ENCODE results near the gene MGA. TPM values are rescaled to one million over a fixed set of nuclear protein-coding genes. Genes with fewer than 3 reads are reported as not detected.

The MGA gene
- polyA plus RNA-seq (2013), result 20.1 TPM

- POLR2A ChIA-PET, result interaction anchor here (0.6 to 1.1 kb wide), 4 partner anchors 31 to 116 kb away, joined by 3 to 4 read pairs (median 4); partner anchors contain the start of gene RPAP1
- CTCF ChIA-PET, result interaction anchor here (0.8 to 2.1 kb wide), 7 partner anchors 11 to 87 kb away, joined by 3 to 8 read pairs (median 3); no protein-coding TSS in a partner anchor
- H3K4me1 ChIP-seq (ENCODE audit: control extremely low read depth in 1 of 4, control insufficient read depth in 4 of 4, insufficient read depth in 4 of 4, low read length in 3 of 4), result peaks cover 5 to 47% (median 27%) of the 10 kb centered on the region in 4 experiments
- WGBS (ENCODE audit: insufficient coverage), result under 1% methylated on average over 77 of the region's 93 CpGs
- H3K27me3 ChIP-seq (replicated peaks in 2 of 5; ENCODE audit: control insufficient read depth in 4 of 5, insufficient read depth in 5 of 5, low read length in 4 of 5), result no peaks in the 10 kb centered on the region
- peak within 1 kb of the TSS in 1 of 2 experiments; percentile 81 for H3K27ac ChIP-seq (ENCODE audit: insufficient read depth in 1 of 2, low read depth in 1 of 2, low read length in 2 of 2, poor library complexity in 1 of 2, severe bottlenecking in 2 of 2)
- H3K36me3 ChIP-seq (ENCODE audit: control insufficient read depth in 4 of 4, insufficient read depth in 4 of 4, low read length in 3 of 4), result no peaks in the 10 kb centered on the region
- peak; percentile 92 to 96 (median 94) for DNase-seq
- no peaks in the 10 kb centered on the region for H3K9me3 ChIP-seq (ENCODE audit: control extremely low read depth in 1 of 5, control insufficient read depth in 4 of 5, insufficient read depth in 2 of 5, low read depth in 1 of 5, low read length in 4 of 5)
- H3K4me3 ChIP-seq (ENCODE audit: control insufficient read depth in 1 of 7, extremely low read depth in 1 of 7, insufficient read depth in 4 of 7, low read depth in 2 of 7, low read length in 6 of 7), result peak within 1 kb of the TSS in 6 of 7 experiments; percentile 46 to 72 (median 63)
These were observed at the start of gene MGA for GRCh38 chr15:41660235-41661077. MGA (plus strand) TSS chr15:41660405.

GRCh38 chr15:41620536-41621199 lies 39.5 kb upstream of the MGA start:
- Histone ChIP-seq H3K9me3 (ENCODE audit: control extremely low read depth in 1 of 5, control insufficient read depth in 4 of 5, insufficient read depth in 2 of 5, low read depth in 1 of 5, low read length in 4 of 5) (peaks cover 0 to 14% (median 4%) of the 10 kb centered on the region in 5 experiments), H3K36me3 (ENCODE audit: control insufficient read depth in 4 of 4, insufficient read depth in 4 of 4, low read length in 3 of 4) (no peaks in the 10 kb centered on the region), H3K4me1 (ENCODE audit: control extremely low read depth in 1 of 4, control insufficient read depth in 4 of 4, insufficient read depth in 4 of 4, low read length in 3 of 4) (peaks cover 0 to 8% (median 3%) of the 10 kb centered on the region in 4 experiments), H3K4me3 (ENCODE audit: control insufficient read depth in 1 of 7, extremely low read depth in 1 of 7, insufficient read depth in 4 of 7, low read depth in 2 of 7, low read length in 6 of 7) (peak overlapping the region in 6 of 7 experiments; percentile 15 to 61 (median 42)), H3K27me3 (replicated peaks in 2 of 5; ENCODE audit: control insufficient read depth in 4 of 5, insufficient read depth in 5 of 5, low read length in 4 of 5) (peaks cover 0 to 4% (median 0%) of the 10 kb centered on the region in 5 experiments), H3K27ac (ENCODE audit: insufficient read depth in 1 of 2, low read depth in 1 of 2, low read length in 2 of 2, poor library complexity in 1 of 2, severe bottlenecking in 2 of 2) (no peak overlapping the region)
- WGBS (ENCODE audit: insufficient coverage), result 26% methylated on average over 15 of the region's 18 CpGs
- DNase-seq, result peak in 1 of 3 donors; percentile 29
- CTCF ChIA-PET, result interaction anchor here (0.8 to 1.7 kb wide), 4 partner anchors 10 to 81 kb away, joined by 3 to 4 read pairs (median 4); partner anchors contain the start of gene MGA
- POLR2A ChIA-PET, result interaction anchor here (0.6 kb wide), 1 partner anchor 77 kb away, joined by 6 read pairs; the partner anchor contains the start of gene RPAP1

- no peak overlapping the region for H3K27ac ChIP-seq (ENCODE audit: insufficient read depth in 1 of 2, low read depth in 1 of 2, low read length in 2 of 2, poor library complexity in 1 of 2, severe bottlenecking in 2 of 2)
- POLR2A ChIA-PET, result interaction anchor here (0.6 to 0.9 kb wide), 2 partner anchors 40 to 77 kb away, joined by 3 to 6 read pairs; partner anchors contain the start of gene RPAP1
- peak overlapping the region in 6 of 7 experiments; percentile 15 to 61 (median 37) for H3K4me3 ChIP-seq (ENCODE audit: control insufficient read depth in 1 of 7, extremely low read depth in 1 of 7, insufficient read depth in 4 of 7, low read depth in 2 of 7, low read length in 6 of 7)
- H3K4me1 ChIP-seq (ENCODE audit: control extremely low read depth in 1 of 4, control insufficient read depth in 4 of 4, insufficient read depth in 4 of 4, low read length in 3 of 4), result peaks cover 0 to 8% (median 3%) of the 10 kb centered on the region in 4 experiments
- no peaks in the 10 kb centered on the region for H3K36me3 ChIP-seq (ENCODE audit: control insufficient read depth in 4 of 4, insufficient read depth in 4 of 4, low read length in 3 of 4)
- peaks cover 0 to 14% (median 4%) of the 10 kb centered on the region in 5 experiments for H3K9me3 ChIP-seq (ENCODE audit: control extremely low read depth in 1 of 5, control insufficient read depth in 4 of 5, insufficient read depth in 2 of 5, low read depth in 1 of 5, low read length in 4 of 5)
- CTCF ChIA-PET, result interaction anchor here (1.1 to 1.7 kb wide), 4 partner anchors 11 to 80 kb away, joined by 3 to 4 read pairs (median 4); partner anchors contain the start of gene MGA
- H3K27me3 ChIP-seq (replicated peaks in 2 of 5; ENCODE audit: control insufficient read depth in 4 of 5, insufficient read depth in 5 of 5, low read length in 4 of 5), result peaks cover 0 to 4% (median 0%) of the 10 kb centered on the region in 5 experiments
- WGBS (ENCODE audit: insufficient coverage), result 1% methylated on average over 90 of the region's 104 CpGs
- peak; percentile 83 to 95 (median 94) for DNase-seq
These were observed 38.7 kb upstream of the MGA start for GRCh38 chr15:41621200-41622193.

- ChIA-PET CTCF (interaction anchor here (1.2 kb wide), 1 partner anchor 150 kb away, joined by 3 read pairs; no protein-coding TSS in a partner anchor), POLR2A (no interaction called here)
- no peaks in the 10 kb centered on the region for H3K36me3 ChIP-seq (ENCODE audit: control insufficient read depth in 4 of 4, insufficient read depth in 4 of 4, low read length in 3 of 4)
- DNase-seq, result no peak
- H3K27ac ChIP-seq (ENCODE audit: insufficient read depth in 1 of 2, low read depth in 1 of 2, low read length in 2 of 2, poor library complexity in 1 of 2, severe bottlenecking in 2 of 2), result no peak overlapping the region
- WGBS (ENCODE audit: insufficient coverage), result no CpG with 5 or more reads among the region's 4 CpGs
- no peak overlapping the region for H3K4me3 ChIP-seq (ENCODE audit: control insufficient read depth in 1 of 7, extremely low read depth in 1 of 7, insufficient read depth in 4 of 7, low read depth in 2 of 7, low read length in 6 of 7)
- peaks cover 0 to 5% (median 2%) of the 10 kb centered on the region in 5 experiments for H3K9me3 ChIP-seq (ENCODE audit: control extremely low read depth in 1 of 5, control insufficient read depth in 4 of 5, insufficient read depth in 2 of 5, low read depth in 1 of 5, low read length in 4 of 5)
- peaks cover 0 to 8% (median 3%) of the 10 kb centered on the region in 4 experiments for H3K4me1 ChIP-seq (ENCODE audit: control extremely low read depth in 1 of 4, control insufficient read depth in 4 of 4, insufficient read depth in 4 of 4, low read length in 3 of 4)
- peaks cover 0 to 4% (median 0%) of the 10 kb centered on the region in 5 experiments for H3K27me3 ChIP-seq (replicated peaks in 2 of 5; ENCODE audit: control insufficient read depth in 4 of 5, insufficient read depth in 5 of 5, low read length in 4 of 5)
These were observed 37.3 kb upstream of the MGA start for GRCh38 chr15:41622901-41623300.

GRCh38 chr15:41627203-41627602 lies 33.0 kb upstream of the MGA start:
- Histone ChIP-seq H3K27me3 (replicated peaks in 2 of 5; ENCODE audit: control insufficient read depth in 4 of 5, insufficient read depth in 5 of 5, low read length in 4 of 5) (no peaks in the 10 kb centered on the region), H3K9me3 (ENCODE audit: control extremely low read depth in 1 of 5, control insufficient read depth in 4 of 5, insufficient read depth in 2 of 5, low read depth in 1 of 5, low read length in 4 of 5) (no peaks in the 10 kb centered on the region), H3K4me3 (ENCODE audit: control insufficient read depth in 1 of 7, extremely low read depth in 1 of 7, insufficient read depth in 4 of 7, low read depth in 2 of 7, low read length in 6 of 7) (no peak overlapping the region), H3K36me3 (ENCODE audit: control insufficient read depth in 4 of 4, insufficient read depth in 4 of 4, low read length in 3 of 4) (no peaks in the 10 kb centered on the region), H3K4me1 (ENCODE audit: control extremely low read depth in 1 of 4, control insufficient read depth in 4 of 4, insufficient read depth in 4 of 4, low read length in 3 of 4) (no peaks in the 10 kb centered on the region), H3K27ac (ENCODE audit: insufficient read depth in 1 of 2, low read depth in 1 of 2, low read length in 2 of 2, poor library complexity in 1 of 2, severe bottlenecking in 2 of 2) (no peak overlapping the region)
- CTCF ChIA-PET, result interaction anchor here (0.7 to 1.6 kb wide), 6 partner anchors 11 to 185 kb away, joined by 3 to 5 read pairs (median 4); no protein-coding TSS in a partner anchor
- POLR2A ChIA-PET, result no interaction called here
- WGBS (ENCODE audit: insufficient coverage), result no CpG with 5 or more reads among the region's 1 CpG
- no peak for DNase-seq

- no peak for DNase-seq
- ChIA-PET CTCF (interaction anchor here (1.0 to 1.2 kb wide), 2 partner anchors 18 to 26 kb away, joined by 3 read pairs; no protein-coding TSS in a partner anchor), POLR2A (interaction anchor here (0.8 kb wide), 1 partner anchor 31 kb away, joined by 4 read pairs; no protein-coding TSS in a partner anchor)
- Histone ChIP-seq H3K27ac (ENCODE audit: insufficient read depth in 1 of 2, low read depth in 1 of 2, low read length in 2 of 2, poor library complexity in 1 of 2, severe bottlenecking in 2 of 2) (no peak overlapping the region), H3K4me1 (ENCODE audit: control extremely low read depth in 1 of 4, control insufficient read depth in 4 of 4, insufficient read depth in 4 of 4, low read length in 3 of 4) (peaks cover 0 to 11% (median 8%) of the 10 kb centered on the region in 4 experiments), H3K9me3 (ENCODE audit: control extremely low read depth in 1 of 5, control insufficient read depth in 4 of 5, insufficient read depth in 2 of 5, low read depth in 1 of 5, low read length in 4 of 5) (no peaks in the 10 kb centered on the region), H3K4me3 (ENCODE audit: control insufficient read depth in 1 of 7, extremely low read depth in 1 of 7, insufficient read depth in 4 of 7, low read depth in 2 of 7, low read length in 6 of 7) (no peak overlapping the region), H3K27me3 (replicated peaks in 2 of 5; ENCODE audit: control insufficient read depth in 4 of 5, insufficient read depth in 5 of 5, low read length in 4 of 5) (no peaks in the 10 kb centered on the region), H3K36me3 (ENCODE audit: control insufficient read depth in 4 of 4, insufficient read depth in 4 of 4, low read length in 3 of 4) (no peaks in the 10 kb centered on the region)
- no CpG with 5 or more reads among the region's 4 CpGs for WGBS (ENCODE audit: insufficient coverage)
These were observed 30.7 kb upstream of the MGA start for GRCh38 chr15:41629463-41629862.
